Sigmoid colon (tissue), 7 donors: ENCODE measurements around the gene IYD. TPM values are rescaled to one million over a fixed set of nuclear protein-coding genes. Genes with fewer than 3 reads are reported as not detected.

ENCODE experiments used
- DNase-seq: peaks from one replicate; pipeline ENCODE4 v3.0.0-alpha.2; 2019
- H3K27ac ChIP-seq, 4 donors: fragments of 200-600 bp; sonication (generic); one replicate each; pipeline ENCODE4 v1.5.1; 2016 to 2019; ENCODE audit warnings: mild to moderate bottlenecking in 1 of 4
- H3K27me3 ChIP-seq, 3 donors: fragments of 200-600 bp; sonication (generic); one replicate each; pipeline ENCODE4 v1.5.1; 2019; ENCODE audit warnings: mild to moderate bottlenecking in 1 of 3
- H3K36me3 ChIP-seq, 4 donors: fragments of 200-600 bp; sonication (generic); one replicate each; pipeline ENCODE4 v1.5.1; 2016 to 2019
- H3K4me1 ChIP-seq, 4 donors: fragments of 200-600 bp; sonication (generic); one replicate each; pipeline ENCODE4 v1.5.1; 2017 to 2019
- H3K4me3 ChIP-seq, 4 donors: fragments of 200-600 bp; sonication (generic); one replicate each; pipeline ENCODE4 v1.5.1; 2017 to 2019; ENCODE audit warnings: mild to moderate bottlenecking in 2 of 4, moderate library complexity in 1 of 4
- H3K9me3 ChIP-seq, 4 donors: fragments of 200-600 bp in 3 of 4; sonication (generic) in 3 of 4; one replicate each; pipeline versions ENCODE4 v1.5.1 to v1.6.1; 2013 to 2019
- EP300 ChIP-seq, 4 donors: sonication (generic); formaldehyde crosslinking; IDR thresholded peaks; one replicate each; pipeline ENCODE4 v1.6.1; 2017; ENCODE audit warnings: antibody characterized with exemption in 4 of 4
- POLR2A ChIP-seq, 2 donors: fragments of 450-650 bp; IDR thresholded peaks; one replicate each; pipeline ENCODE4 v1.6.1; 2016; ENCODE audit warnings: antibody characterized with exemption in 2 of 2, mild to moderate bottlenecking in 2 of 2, moderate library complexity in 2 of 2
- POLR2AphosphoS5 ChIP-seq, 4 donors: sonication (generic); formaldehyde crosslinking; IDR thresholded peaks; one replicate each; pipeline ENCODE4 v1.6.1; 2017; ENCODE audit warnings: antibody characterized with exemption in 4 of 4
- WGBS, 2 donors: extraction: QIAGEN DNeasy Blood & Tissue Kit; methylation state at CpG; one replicate each; pipeline ENCODE4 v1.1.7; 2013; 5-methylcytosine and 5-hydroxymethylcytosine counted together
- intact Hi-C: fragments of 100-400 bp; cut with DNase I; formaldehyde crosslinking; loops from one replicate; pipeline ENCODE4 v1.15.1; 2023
- polyA plus RNA-seq, 3 donors: library from polyadenylated mRNA; stranded (reverse); fragments of 200-250 nt; gene quantifications; one replicate each; pipeline ENCODE4 v1.2.3, GENCODE V29; 2013
- total RNA-seq, 4 donors: library from RNA; depleted of rRNA; stranded (reverse); fragments of >200 nt; gene quantifications; one replicate each; pipeline ENCODE4 v1.1.0, GENCODE V29; 2016
- TF ChIP-seq, protein P1 (sequence below), 4 experiments: fragments of 450-650 bp in 3 of 4; fragments of 200-600 bp in 1 of 4; IDR thresholded peaks; one replicate each; pipeline ENCODE4 v1.5.1; 2016 to 2019; ENCODE audit warnings: antibody characterized with exemption in 4 of 4, mild to moderate bottlenecking in 3 of 4, moderate library complexity in 2 of 4
- donor health status: healthy with polysubstance abuse.
- donor health status: Bipolar disorder and iron deficiency.
- donor health status: healthy.

Gene IYD
- total and polyA plus RNA-seq, 7 donors, result under 0.01 to 2.4 (median 2.3) TPM; not detected in 3

- DNase-seq, result no peak
- H3K9me3 ChIP-seq, result no peaks in the 10 kb centered on the region
- H3K27ac ChIP-seq, result no peak overlapping the region
- H3K27me3 ChIP-seq, result no peaks in the 10 kb centered on the region
- no peaks in the 10 kb centered on the region for H3K36me3 ChIP-seq
- intact Hi-C loops, result no loop called here
- WGBS, 2 donors, result 50 to 76% methylated on average over 6 of the region's 6 CpGs
- H3K4me3 ChIP-seq, result no peak overlapping the region
- H3K4me1 ChIP-seq, result no peaks in the 10 kb centered on the region
- TF ChIP-seq, protein P1, sequence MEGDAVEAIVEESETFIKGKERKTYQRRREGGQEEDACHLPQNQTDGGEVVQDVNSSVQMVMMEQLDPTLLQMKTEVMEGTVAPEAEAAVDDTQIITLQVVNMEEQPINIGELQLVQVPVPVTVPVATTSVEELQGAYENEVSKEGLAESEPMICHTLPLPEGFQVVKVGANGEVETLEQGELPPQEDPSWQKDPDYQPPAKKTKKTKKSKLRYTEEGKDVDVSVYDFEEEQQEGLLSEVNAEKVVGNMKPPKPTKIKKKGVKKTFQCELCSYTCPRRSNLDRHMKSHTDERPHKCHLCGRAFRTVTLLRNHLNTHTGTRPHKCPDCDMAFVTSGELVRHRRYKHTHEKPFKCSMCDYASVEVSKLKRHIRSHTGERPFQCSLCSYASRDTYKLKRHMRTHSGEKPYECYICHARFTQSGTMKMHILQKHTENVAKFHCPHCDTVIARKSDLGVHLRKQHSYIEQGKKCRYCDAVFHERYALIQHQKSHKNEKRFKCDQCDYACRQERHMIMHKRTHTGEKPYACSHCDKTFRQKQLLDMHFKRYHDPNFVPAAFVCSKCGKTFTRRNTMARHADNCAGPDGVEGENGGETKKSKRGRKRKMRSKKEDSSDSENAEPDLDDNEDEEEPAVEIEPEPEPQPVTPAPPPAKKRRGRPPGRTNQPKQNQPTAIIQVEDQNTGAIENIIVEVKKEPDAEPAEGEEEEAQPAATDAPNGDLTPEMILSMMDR (IDR thresholded peaks at IDR 0.05), result no peak
- TF ChIP-seq POLR2A (IDR thresholded peaks at IDR 0.05) (no peak), EP300 (IDR thresholded peaks at IDR 0.05) (no peak), POLR2AphosphoS5 (IDR thresholded peaks at IDR 0.05) (no peak)
These were observed 39.9 kb upstream of the IYD start for GRCh38 chr6:150328744-150329405.

GRCh38 chr6:150331344-150331743, 37.5 kb upstream of the IYD start:
- intact Hi-C loops, result no loop called here
- no peak for TF ChIP-seq POLR2A (IDR thresholded peaks at IDR 0.05)
- TF ChIP-seq POLR2AphosphoS5 (IDR thresholded peaks at IDR 0.05), result no peak
- no peak for TF ChIP-seq EP300 (IDR thresholded peaks at IDR 0.05)
- TF ChIP-seq, protein P1 (IDR thresholded peaks at IDR 0.05), result no peak
- no peaks in the 10 kb centered on the region for H3K27me3 ChIP-seq
- no peak overlapping the region for H3K4me3 ChIP-seq
- H3K27ac ChIP-seq, result no peak overlapping the region
- no peaks in the 10 kb centered on the region for H3K4me1 ChIP-seq
- no peak for DNase-seq
- H3K9me3 ChIP-seq, result no peaks in the 10 kb centered on the region
- no peaks in the 10 kb centered on the region for H3K36me3 ChIP-seq

DNA sequence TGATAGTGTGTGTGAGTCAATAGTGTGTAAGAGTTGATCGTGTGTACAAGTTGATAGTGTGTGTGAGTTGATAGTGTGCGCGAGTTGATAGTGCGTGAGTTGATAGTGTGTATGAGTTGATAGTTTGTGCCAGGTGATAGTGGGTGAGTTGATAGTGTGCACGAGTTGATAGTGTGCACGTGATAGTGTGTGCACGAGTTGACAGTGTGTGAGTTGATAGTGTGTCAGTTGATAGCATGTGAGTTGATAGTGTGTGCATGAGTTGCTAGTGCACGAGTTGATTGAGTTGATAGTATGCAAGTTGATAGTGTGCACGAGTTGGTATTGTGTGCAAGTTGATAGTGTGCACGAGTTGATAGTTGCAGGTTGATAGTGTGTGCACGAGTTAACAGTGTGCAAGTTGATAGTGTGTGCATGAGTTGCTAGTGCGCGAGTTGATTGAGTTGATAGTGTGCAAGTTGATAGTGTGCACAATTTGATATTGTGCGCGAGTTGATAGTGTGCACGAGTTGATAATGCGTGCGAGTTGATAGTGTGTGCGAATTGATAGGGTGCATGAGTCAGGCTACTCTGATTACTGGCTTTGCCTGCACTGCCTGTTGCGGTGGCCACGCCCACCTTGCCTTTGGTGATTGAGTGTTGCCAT, 35.8 kb upstream of the IYD start:
- no peak overlapping the region for H3K4me3 ChIP-seq
- H3K27me3 ChIP-seq, result no peaks in the 10 kb centered on the region
- no peaks in the 10 kb centered on the region for H3K9me3 ChIP-seq
- H3K27ac ChIP-seq, result no peak overlapping the region
- no peaks in the 10 kb centered on the region for H3K36me3 ChIP-seq
- TF ChIP-seq, protein P1 (IDR thresholded peaks at IDR 0.05), result no peak
- TF ChIP-seq POLR2A (IDR thresholded peaks at IDR 0.05) (no peak), EP300 (IDR thresholded peaks at IDR 0.05) (no peak), POLR2AphosphoS5 (IDR thresholded peaks at IDR 0.05) (no peak)
- WGBS, 2 donors, result 93 to 95% methylated on average over 21 of the region's 21 CpGs
- DNase-seq, result no peak
- no peaks in the 10 kb centered on the region for H3K4me1 ChIP-seq
- intact Hi-C loops, result no loop called here

DNA sequence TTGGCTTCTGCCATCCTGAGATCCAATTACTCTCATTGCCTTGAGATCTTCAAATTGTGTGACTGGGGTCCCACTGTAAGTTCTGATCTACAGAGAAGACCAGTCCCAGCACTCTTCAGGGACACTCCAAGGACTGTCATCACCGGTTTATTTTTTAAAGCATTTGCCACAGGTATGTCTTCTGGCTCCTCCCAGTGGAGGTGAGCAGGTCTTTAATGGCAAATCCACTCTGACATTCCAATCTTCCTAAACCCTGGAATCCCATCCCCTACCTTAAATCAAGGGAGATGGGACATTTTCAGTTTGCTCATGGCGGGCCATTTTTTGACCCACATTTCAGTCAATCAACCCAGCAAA, 35.2 kb upstream of the IYD start:
- no peaks in the 10 kb centered on the region for H3K4me1 ChIP-seq
- H3K36me3 ChIP-seq, result no peaks in the 10 kb centered on the region
- intact Hi-C loops, result no loop called here
- no peaks in the 10 kb centered on the region for H3K27me3 ChIP-seq
- DNase-seq, result no peak
- H3K9me3 ChIP-seq, result no peaks in the 10 kb centered on the region
- H3K4me3 ChIP-seq, result no peak overlapping the region
- no peak overlapping the region for H3K27ac ChIP-seq
- WGBS, 2 donors, result 91 to 96% methylated on average over 2 of the region's 2 CpGs
- TF ChIP-seq POLR2A (IDR thresholded peaks at IDR 0.05), result no peak
- TF ChIP-seq, protein P1 (IDR thresholded peaks at IDR 0.05), result no peak
- no peak for TF ChIP-seq POLR2AphosphoS5 (IDR thresholded peaks at IDR 0.05)
- TF ChIP-seq EP300 (IDR thresholded peaks at IDR 0.05), result no peak
